T-helper 17 cell (primary cell): ENCODE data around the gene FTO. TPM values are rescaled to one million over a fixed set of nuclear protein-coding genes. Genes with fewer than 3 reads are reported as not detected.
A peak's percentile ranks its signal among the peaks of the same experiment; 100 is the strongest.
"Not testable (repeated sequence)": the region's sequence is repeated elsewhere in the genome, so short reads cannot be mapped to it uniquely, and the experiment has no call there.

Experiments used
- ATAC-seq: fragments of 150-1000 bp; cut with Tn5 transposase; 2 replicates; pipeline ENCODE4 v1.10.0; 2021; ENCODE audit warnings: mild to moderate bottlenecking, moderate library complexity
- DNase-seq, 3 donors: peaks; one replicate each; pipeline versions ENCODE4 v3.0.0 to v3.0.0-alpha.2; 2020 to 2021
- H3K9me3 ChIP-seq: one replicate; pipeline ENCODE4 v1.7.0; 2013; ENCODE audit warnings: low read length, mild to moderate bottlenecking; ENCODE audit not compliant: control insufficient read depth, poor library complexity, severe bottlenecking
- H3K27ac Mint-ChIP-seq: one replicate; pipeline ENCODE4 v1.8.0; 2022; ENCODE audit warnings: mild to moderate bottlenecking, moderate library complexity, mixed read lengths
- H3K27me3 Mint-ChIP-seq: one replicate; pipeline ENCODE4 v1.8.0; 2022; ENCODE audit warnings: mixed read lengths
- H3K36me3 Mint-ChIP-seq: one replicate; pipeline ENCODE4 v1.8.0; 2022; ENCODE audit warnings: low read depth, mixed read lengths
- H3K4me1 Mint-ChIP-seq: one replicate; pipeline ENCODE4 v1.8.0; 2022; ENCODE audit warnings: mild to moderate bottlenecking, mixed read lengths
- H3K4me3 Mint-ChIP-seq: one replicate; pipeline ENCODE4 v1.8.0; 2022; ENCODE audit warnings: mild to moderate bottlenecking, moderate library complexity, mixed read lengths
- total RNA-seq, 4 donors: library from RNA in 2 of 4; stranded (reverse) in 2 of 4; gene quantifications; one replicate each; pipeline ENCODE4 v1.2.3 and lab custom pipeline; 2022 to 2026

FTO gene
- total RNA-seq, 2 donors from 2014 or later = 53.0 to 53.3 TPM

GRCh38 chr16:54180421-54181359, 476.7 kb downstream of the FTO start:
- Mint-ChIP-seq H3K4me1 (peaks cover 2% of the 10 kb centered on the region), H3K27me3 (peaks cover 31% of the 10 kb centered on the region), H3K36me3 (no peaks in the 10 kb centered on the region), H3K4me3 (no peak overlapping the region), H3K27ac (no peak overlapping the region)
- DNase-seq = no peak
- no peaks in the 10 kb centered on the region for H3K9me3 ChIP-seq
- no peak for ATAC-seq

- H3K27ac Mint-ChIP-seq, ATAC-seq, H3K4me1 Mint-ChIP-seq, H3K9me3 ChIP-seq, DNase-seq, H3K36me3 Mint-ChIP-seq, H3K4me3 Mint-ChIP-seq: not testable (repeated sequence)
- H3K27me3 Mint-ChIP-seq = peaks cover 33% of the 10 kb centered on the region
Observed at GRCh38 chr16:54181683-54182329, 477.9 kb downstream of the FTO start.

DNA sequence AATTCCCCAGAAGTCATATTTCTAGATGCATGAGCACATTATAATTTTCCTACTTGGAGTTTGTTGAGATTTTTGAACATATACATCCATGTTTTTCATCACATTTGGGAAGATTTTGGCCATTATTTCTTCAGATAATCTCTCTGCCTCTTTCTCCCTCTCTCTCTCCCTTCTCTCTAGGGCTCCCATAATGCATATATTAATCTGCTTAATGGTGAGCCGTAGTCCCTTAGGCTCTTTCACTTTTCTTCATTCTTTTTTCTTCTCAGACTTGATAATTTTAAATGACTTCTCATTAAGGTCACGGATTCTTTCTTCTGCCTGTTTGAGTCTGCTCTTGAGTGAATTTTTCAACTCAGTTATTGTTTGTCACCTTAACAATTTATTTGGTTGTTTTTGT, 481.1 kb downstream of the FTO start:
- ATAC-seq (no peak), DNase-seq (no peak)
- no peak overlapping the region for H3K4me3 Mint-ChIP-seq
- H3K4me1 Mint-ChIP-seq = no peaks in the 10 kb centered on the region
- H3K9me3 ChIP-seq = no peaks in the 10 kb centered on the region
- no peak overlapping the region for H3K27ac Mint-ChIP-seq
- no peaks in the 10 kb centered on the region for H3K36me3 Mint-ChIP-seq
- peaks cover 20% of the 10 kb centered on the region for H3K27me3 Mint-ChIP-seq

- H3K9me3 ChIP-seq = no peaks in the 10 kb centered on the region
- DNase-seq (no peak), ATAC-seq (no peak)
- peaks cover 2% of the 10 kb centered on the region for H3K4me1 Mint-ChIP-seq
- peaks cover 17% of the 10 kb centered on the region for H3K27me3 Mint-ChIP-seq
- H3K4me3 Mint-ChIP-seq = no peak overlapping the region
- H3K27ac Mint-ChIP-seq = no peak overlapping the region
- H3K36me3 Mint-ChIP-seq = no peaks in the 10 kb centered on the region
Observed at GRCh38 chr16:54191163-54191562, 487.2 kb downstream of the FTO start.

- no peaks in the 10 kb centered on the region for H3K9me3 ChIP-seq
- Mint-ChIP-seq H3K27ac (no peak overlapping the region), H3K4me3 (no peak overlapping the region), H3K36me3 (no peaks in the 10 kb centered on the region), H3K27me3 (peaks cover 12% of the 10 kb centered on the region), H3K4me1 (peaks cover 2% of the 10 kb centered on the region)
- DNase-seq = no peak
- ATAC-seq = no peak
Observed at GRCh38 chr16:54191592-54191991, 487.6 kb downstream of the FTO start.

DNA sequence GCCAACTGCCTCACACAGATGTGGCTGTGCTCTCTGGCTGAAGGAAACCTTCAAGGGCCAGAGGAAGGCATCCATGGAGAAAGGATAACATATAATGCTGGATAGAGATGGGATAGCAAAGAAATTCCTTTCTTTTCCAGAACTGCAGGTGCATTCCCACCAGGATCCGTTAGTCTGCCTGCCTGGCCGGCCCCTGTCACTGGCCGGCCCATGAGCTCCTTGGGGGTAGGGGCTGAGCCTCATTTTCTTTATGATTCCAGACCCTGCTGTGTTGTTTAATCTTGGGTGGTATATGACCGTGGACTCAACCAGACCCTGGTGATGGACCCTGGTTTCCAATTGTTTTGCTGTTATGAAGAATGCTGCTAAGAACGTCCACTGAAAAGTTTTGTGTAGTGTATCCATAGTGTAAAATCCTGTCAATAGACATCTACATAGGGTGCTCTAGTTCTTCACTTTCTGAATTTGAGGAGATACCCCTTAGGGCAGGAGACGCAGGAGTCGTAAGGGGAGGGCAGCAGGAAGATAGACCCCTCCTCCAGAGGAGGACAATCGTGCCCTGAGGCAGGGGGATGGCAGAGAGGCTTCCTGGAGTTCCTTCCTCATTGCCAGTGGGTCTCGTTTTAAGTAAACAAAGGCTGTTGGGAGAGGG, 489.2 kb downstream of the FTO start:
- DNase-seq (no peak), ATAC-seq (no peak)
- Mint-ChIP-seq H3K36me3 (no peaks in the 10 kb centered on the region), H3K27me3 (peaks cover 5% of the 10 kb centered on the region), H3K27ac (no peak overlapping the region), H3K4me1 (peaks cover 2% of the 10 kb centered on the region), H3K4me3 (no peak overlapping the region)
- H3K9me3 ChIP-seq = no peaks in the 10 kb centered on the region

DNA sequence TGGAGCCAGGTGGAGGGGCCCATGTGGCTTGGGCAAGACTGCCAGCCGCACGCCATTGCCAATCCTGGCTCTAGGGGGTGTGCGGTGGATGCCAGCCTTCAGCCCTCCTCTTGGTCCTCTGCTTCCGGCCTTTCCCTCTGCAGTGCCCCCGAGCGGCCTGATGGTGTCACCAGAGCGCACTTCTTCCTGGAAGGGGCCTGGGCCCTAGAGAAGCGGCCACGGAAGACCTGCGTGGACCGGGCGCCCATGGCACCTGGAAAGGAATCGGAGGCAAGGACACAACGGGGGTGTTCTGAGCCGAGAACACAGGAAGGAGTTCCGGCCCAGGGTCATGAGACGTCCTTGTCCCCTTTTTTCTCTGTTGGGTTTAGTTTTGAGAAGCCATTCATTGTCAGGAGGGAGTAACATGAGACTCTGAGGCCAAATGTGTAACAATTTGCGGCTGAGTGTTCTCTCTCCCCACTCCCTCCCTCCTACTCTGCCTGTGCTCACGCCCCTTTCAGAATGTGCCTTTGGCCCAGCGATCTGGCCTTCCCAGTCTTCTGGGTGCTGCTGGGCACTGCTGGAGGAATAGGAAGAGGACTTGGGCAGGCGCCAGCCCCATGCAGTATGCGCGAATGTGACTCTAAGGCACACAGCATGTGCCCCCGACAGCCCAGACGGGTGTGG, 489.8 kb downstream of the FTO start:
- peaks cover 5% of the 10 kb centered on the region for H3K27me3 Mint-ChIP-seq
- DNase-seq (no peak), ATAC-seq (peak; percentile 68)
- no peaks in the 10 kb centered on the region for H3K36me3 Mint-ChIP-seq
- no peak overlapping the region for H3K27ac Mint-ChIP-seq
- H3K4me3 Mint-ChIP-seq = no peak overlapping the region
- peaks cover 2% of the 10 kb centered on the region for H3K4me1 Mint-ChIP-seq
- no peaks in the 10 kb centered on the region for H3K9me3 ChIP-seq

- Mint-ChIP-seq H3K27ac (no peak overlapping the region), H3K4me3 (no peak overlapping the region), H3K27me3 (peaks cover 5% of the 10 kb centered on the region), H3K4me1 (peaks cover 2% of the 10 kb centered on the region), H3K36me3 (no peaks in the 10 kb centered on the region)
- no peaks in the 10 kb centered on the region for H3K9me3 ChIP-seq
- no peak for DNase-seq
- no peak for ATAC-seq
Observed at GRCh38 chr16:54194334-54194743, 490.4 kb downstream of the FTO start.

DNA sequence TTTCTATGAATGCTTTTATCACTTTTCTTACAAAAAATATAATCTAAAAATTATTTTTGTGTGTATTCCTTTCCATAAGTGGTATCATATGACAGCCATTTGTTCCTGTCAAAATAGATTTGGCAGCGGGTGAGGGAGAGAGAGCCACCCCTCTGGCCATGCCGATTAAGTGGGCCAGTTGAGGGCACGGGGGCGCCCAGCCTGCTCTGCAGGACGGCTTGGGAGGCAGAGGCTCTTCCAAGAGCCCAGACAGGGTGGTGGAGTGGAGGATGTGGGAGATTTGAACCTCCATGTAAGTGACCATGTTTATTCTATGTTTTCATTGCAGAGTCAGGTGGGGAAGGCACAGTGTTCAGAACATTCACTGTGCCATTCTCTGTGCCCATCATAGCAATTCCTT, 493.8 kb downstream of the FTO start:
- Mint-ChIP-seq H3K4me1 (peaks cover 2% of the 10 kb centered on the region), H3K4me3 (no peak overlapping the region), H3K27ac (no peak overlapping the region), H3K27me3 (no peaks in the 10 kb centered on the region), H3K36me3 (no peaks in the 10 kb centered on the region)
- DNase-seq = no peak
- no peaks in the 10 kb centered on the region for H3K9me3 ChIP-seq
- ATAC-seq = no peak

GRCh38 chr16:54199487-54200160, 495.7 kb downstream of the FTO start:
- Mint-ChIP-seq H3K27me3 (no peaks in the 10 kb centered on the region), H3K4me1 (peaks cover under 1% of the 10 kb centered on the region), H3K4me3 (no peak overlapping the region), H3K36me3 (no peaks in the 10 kb centered on the region), H3K27ac (no peak overlapping the region)
- no peaks in the 10 kb centered on the region for H3K9me3 ChIP-seq
- DNase-seq (no peak), ATAC-seq (no peak)

DNA sequence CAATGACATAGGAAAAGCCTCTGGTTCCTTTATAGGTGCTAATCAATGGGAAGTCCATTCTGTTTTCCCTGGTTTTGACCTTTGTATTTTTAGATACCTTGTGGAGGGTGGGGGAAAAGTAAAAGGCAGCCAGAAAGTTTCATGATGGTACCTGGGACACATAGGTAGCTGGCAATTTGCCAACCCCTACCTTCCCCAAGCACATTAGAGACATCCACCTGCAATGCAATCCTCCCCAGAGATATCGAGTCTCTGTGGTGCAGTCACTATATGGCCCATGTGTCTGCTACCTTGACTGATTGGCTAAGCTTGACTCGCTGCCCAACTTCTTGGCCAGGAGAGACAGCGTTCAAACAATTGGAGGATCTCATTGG, 496.2 kb downstream of the FTO start:
- H3K27me3 Mint-ChIP-seq = no peaks in the 10 kb centered on the region
- no peak overlapping the region for H3K27ac Mint-ChIP-seq
- ATAC-seq = no peak
- H3K9me3 ChIP-seq = no peaks in the 10 kb centered on the region
- no peak overlapping the region for H3K4me3 Mint-ChIP-seq
- no peaks in the 10 kb centered on the region for H3K4me1 Mint-ChIP-seq
- no peaks in the 10 kb centered on the region for H3K36me3 Mint-ChIP-seq
- DNase-seq = no peak

DNA sequence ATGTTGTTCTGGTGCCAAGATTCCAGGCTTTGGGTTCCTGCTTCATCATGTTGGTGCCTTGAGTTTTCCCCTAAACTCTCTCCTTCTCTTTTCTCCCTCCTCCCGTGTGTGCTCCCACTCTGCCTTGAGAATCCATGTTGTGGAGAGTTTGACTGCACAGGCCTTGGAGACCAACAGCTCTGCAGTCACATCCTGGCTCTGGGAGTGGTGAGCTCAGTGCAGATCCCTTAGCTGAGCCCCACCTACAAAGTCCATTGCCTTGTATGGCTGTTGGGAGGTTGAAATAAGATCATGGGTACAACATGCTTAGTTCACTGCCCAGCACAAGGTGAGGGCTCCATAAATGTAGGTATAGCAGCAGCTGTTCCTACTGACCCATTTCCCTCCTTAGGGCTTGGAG, 496.8 kb downstream of the FTO start:
- no peak overlapping the region for H3K27ac Mint-ChIP-seq
- ATAC-seq = no peak
- no peaks in the 10 kb centered on the region for H3K9me3 ChIP-seq
- H3K36me3 Mint-ChIP-seq = no peaks in the 10 kb centered on the region
- H3K27me3 Mint-ChIP-seq = no peaks in the 10 kb centered on the region
- no peak for DNase-seq
- no peak overlapping the region for H3K4me3 Mint-ChIP-seq
- no peaks in the 10 kb centered on the region for H3K4me1 Mint-ChIP-seq

DNA sequence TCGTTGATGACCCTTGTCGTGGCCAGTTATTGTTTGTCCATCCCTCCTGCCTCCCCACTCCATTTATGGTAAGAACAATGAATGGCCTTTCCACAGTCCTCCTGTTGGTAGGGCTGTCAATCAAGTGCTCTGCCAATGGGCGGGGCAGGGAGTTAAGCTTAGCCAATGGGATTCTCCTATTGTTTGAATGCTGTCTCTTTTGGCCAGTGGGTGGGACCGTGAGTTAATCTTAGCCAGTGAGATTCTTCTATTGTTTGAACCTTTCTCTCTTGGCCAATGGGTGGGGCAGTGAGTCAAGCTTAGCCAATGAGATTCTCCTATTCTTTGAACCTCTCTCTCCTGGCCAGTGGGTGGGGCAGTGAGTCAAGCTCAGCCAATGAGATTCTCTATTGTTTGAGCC, 497.2 kb downstream of the FTO start:
- Mint-ChIP-seq H3K36me3 (no peaks in the 10 kb centered on the region), H3K4me1 (no peaks in the 10 kb centered on the region), H3K27ac (no peak overlapping the region), H3K4me3 (no peak overlapping the region), H3K27me3 (no peaks in the 10 kb centered on the region)
- ATAC-seq = no peak
- no peak for DNase-seq
- no peaks in the 10 kb centered on the region for H3K9me3 ChIP-seq
